IMR-90 (cell line): ENCODE measurements around the gene ACTR10. TPM values are rescaled to one million over a fixed set of nuclear protein-coding genes. Genes with fewer than 3 reads are reported as not detected.
A peak's percentile ranks its signal among the peaks of the same experiment; 100 is the strongest.

ENCODE experiments used
- ATAC-seq: fragments of 200-7000 bp; cut with Tn5 transposase; 2 replicates; pipeline ENCODE4 v1.9.1; 2020; ENCODE audit warnings: low read depth, mild to moderate bottlenecking, moderate library complexity
- BruUV-seq: library from RNA; stranded (reverse); fragments of 400-500 nt; replicated peaks from 2 replicates; lab custom pipeline; 2021; lab: Mats Ljungman, UMichigan
- CTCF ChIA-PET: fragments of 300-600 bp; formaldehyde crosslinking; extraction: SDS; loops from one replicate; lab custom pipeline; 2021; ENCODE audit warnings: antibody characterized with exemption; lab: Yijun Ruan, JAX
- POLR2A ChIA-PET: fragments of 300-600 bp; sonication (Branson Sonifier 250); formaldehyde crosslinking; loops from one replicate; lab custom pipeline; 2022; ENCODE audit warnings: antibody characterized with exemption; ENCODE audit not compliant: unreplicated experiment; lab: Charles Lee
- DNase-seq: peaks from one replicate; pipeline ENCODE4 v3.0.0; 2013
- H2AFZ ChIP-seq: replicated peaks from 2 replicates; pipeline ENCODE3; 2013; ENCODE audit warnings: low read length, mild to moderate bottlenecking; ENCODE audit not compliant: poor library complexity
- H2AK5ac ChIP-seq: 2 replicates; pipeline ENCODE4 v1.6.1; 2013; ENCODE audit warnings: low read depth, low read length, inconsistent platforms
- H2AK9ac ChIP-seq: replicated peaks from 2 replicates; pipeline ENCODE3; 2013; ENCODE audit warnings: mild to moderate bottlenecking, low read depth, low read length, moderate library complexity; ENCODE audit not compliant: poor library complexity
- H2BK120ac ChIP-seq: 2 replicates; pipeline ENCODE4 v1.6.1; 2013; ENCODE audit warnings: low read depth, low read length, inconsistent platforms
- H2BK15ac ChIP-seq: 3 replicates; pipeline ENCODE4 v1.6.1; 2013; ENCODE audit warnings: low read depth, low read length, inconsistent platforms
- H2BK20ac ChIP-seq: 2 replicates; pipeline ENCODE4 v1.6.1; 2013; ENCODE audit warnings: low read depth, mild to moderate bottlenecking, inconsistent platforms, low read length, moderate library complexity
- H2BK5ac ChIP-seq: 2 replicates; pipeline ENCODE4 v1.6.1; 2013; ENCODE audit warnings: mild to moderate bottlenecking, low read depth, low read length, inconsistent platforms; ENCODE audit not compliant: poor library complexity, severe bottlenecking
- H3K14ac ChIP-seq: replicated peaks from 2 replicates; pipeline ENCODE4 v1.6.1; 2013; ENCODE audit warnings: low read depth, low read length, inconsistent platforms
- H3K18ac ChIP-seq: 2 replicates; pipeline ENCODE4 v1.6.1; 2013; ENCODE audit warnings: low read depth, low read length, control low read depth
- H3K23ac ChIP-seq: 2 replicates; pipeline ENCODE4 v1.6.1; 2013; ENCODE audit warnings: low read depth, low read length, inconsistent platforms
- H3K27ac ChIP-seq: 2 replicates; pipeline ENCODE4 v1.5.1; 2013; ENCODE audit warnings: mild to moderate bottlenecking, control low read depth, low read length; ENCODE audit not compliant: insufficient read depth
- H3K27me3 ChIP-seq: 2 replicates; pipeline ENCODE4 v1.6.1; 2013; ENCODE audit warnings: low read length; ENCODE audit not compliant: control insufficient read depth, insufficient read depth
- H3K36me3 ChIP-seq: 2 replicates; pipeline ENCODE4 v1.6.1; 2013; ENCODE audit warnings: low read length, mixed read lengths; ENCODE audit not compliant: control insufficient read depth, insufficient read depth
- H3K4ac ChIP-seq: 2 replicates; pipeline ENCODE4 v1.6.1; 2013; ENCODE audit warnings: low read depth, low read length, inconsistent platforms
- H3K4me1 ChIP-seq: 2 replicates; pipeline ENCODE4 v1.6.1; 2013; ENCODE audit warnings: low read length, mixed read lengths; ENCODE audit not compliant: control insufficient read depth, insufficient read depth
- H3K4me2 ChIP-seq: 2 replicates; pipeline ENCODE4 v1.6.1; 2013; ENCODE audit warnings: low read depth, mild to moderate bottlenecking, control low read depth, low read length, moderate library complexity
- H3K4me3 ChIP-seq: 2 replicates; pipeline ENCODE4 v1.5.1; 2013; ENCODE audit warnings: low read depth, mild to moderate bottlenecking, control low read depth, low read length, moderate library complexity; ENCODE audit not compliant: insufficient read depth
- H3K56ac ChIP-seq: 2 replicates; pipeline ENCODE4 v1.6.1; 2013; ENCODE audit warnings: low read length, inconsistent platforms; ENCODE audit not compliant: insufficient read depth; ENCODE audit errors: extremely low read depth
- H3K79me1 ChIP-seq, 2 experiments: 2 replicates each; pipeline ENCODE4 v1.6.1; 2013; ENCODE audit warnings: low read length in 2 of 2, inconsistent platforms in 1 of 2, low read depth in 1 of 2
- H3K9ac ChIP-seq: 2 replicates; pipeline ENCODE4 v1.6.1; 2013; ENCODE audit warnings: low read depth, low read length, control low read depth
- H3K9me1 ChIP-seq: 2 replicates; pipeline ENCODE4 v1.6.1; 2013; ENCODE audit warnings: low read length, inconsistent platforms; ENCODE audit not compliant: insufficient read depth
- H3K9me3 ChIP-seq: 2 replicates; pipeline ENCODE4 v1.6.1; 2013; ENCODE audit warnings: low read length; ENCODE audit not compliant: control insufficient read depth, insufficient read depth
- H4K20me1 ChIP-seq: 2 replicates; pipeline ENCODE4 v1.6.1; 2013; ENCODE audit warnings: low read length, inconsistent platforms; ENCODE audit not compliant: insufficient read depth
- H4K5ac ChIP-seq: 2 replicates; pipeline ENCODE4 v1.6.1; 2013; ENCODE audit warnings: mild to moderate bottlenecking, low read depth, low read length, control low read depth
- H4K8ac ChIP-seq, 2 experiments: 2 replicates each; pipeline ENCODE4 v1.6.1; 2013; ENCODE audit warnings: low read depth in 2 of 2, low read length in 2 of 2, control low read depth in 1 of 2, inconsistent platforms in 1 of 2
- H4K91ac ChIP-seq: 2 replicates; pipeline ENCODE4 v1.6.1; 2013; ENCODE audit warnings: low read depth, low read length, inconsistent platforms; ENCODE audit not compliant: insufficient read depth
- CEBPB ChIP-seq: IDR thresholded peaks from 2 replicates; pipeline ENCODE4 v1.6.1; 2012; ENCODE audit warnings: low read depth, low read length, improper control_type of control experiment
- CHD1 ChIP-seq: IDR thresholded peaks from 2 replicates; pipeline ENCODE4 v1.6.1; 2012; ENCODE audit warnings: low read depth, low read length, improper control_type of control experiment
- CTCF ChIP-seq: conservative IDR thresholded peaks from 2 replicates; pipeline ENCODE4 v1.5.1; 2012; ENCODE audit warnings: mild to moderate bottlenecking, low read depth, low read length, improper control_type of control experiment
- ELK1 ChIP-seq: fragments of 150-350 bp; IDR thresholded peaks from 2 replicates; pipeline ENCODE4 v1.6.1; 2016; ENCODE audit warnings: low read depth, mild to moderate bottlenecking, low read length, moderate library complexity, borderline replicate concordance
- FOS ChIP-seq: fragments of 150-350 bp; IDR thresholded peaks from 2 replicates; pipeline ENCODE4 v1.6.1; 2016; ENCODE audit warnings: low read depth, low read length
- MAZ ChIP-seq: IDR thresholded peaks from 2 replicates; pipeline ENCODE4 v1.6.1; 2012; ENCODE audit warnings: low read depth, mild to moderate bottlenecking, low read length, improper control_type of control experiment, moderate library complexity, borderline replicate concordance
- MXI1 ChIP-seq: IDR thresholded peaks from 2 replicates; pipeline ENCODE4 v1.6.1; 2012; ENCODE audit warnings: low read depth, mild to moderate bottlenecking, low read length, moderate library complexity, borderline replicate concordance
- NFE2L2 ChIP-seq: fragments of 150-350 bp; IDR thresholded peaks from 2 replicates; pipeline ENCODE4 v1.6.1; 2016; ENCODE audit warnings: low read depth, mild to moderate bottlenecking, low read length
- POLR2A ChIP-seq: IDR thresholded peaks from 2 replicates; pipeline ENCODE4 v1.6.1; 2012; ENCODE audit warnings: mild to moderate bottlenecking, low read depth, low read length
- RAD21 ChIP-seq: IDR thresholded peaks from 2 replicates; pipeline ENCODE4 v1.6.1; 2012; ENCODE audit warnings: low read length, improper control_type of control experiment
- SMC3 ChIP-seq: fragments of 150-350 bp; IDR thresholded peaks from 2 replicates; pipeline ENCODE4 v1.6.1; 2016; ENCODE audit warnings: low read depth, mild to moderate bottlenecking, antibody characterized with exemption, low read length, moderate library complexity
- USF2 ChIP-seq: fragments of 150-350 bp; IDR thresholded peaks from 2 replicates; pipeline ENCODE4 v1.6.1; 2017; ENCODE audit warnings: mild to moderate bottlenecking, antibody characterized with exemption, low read length, low read depth
- WGBS, 2 experiments: methylation state at CpG; one replicate each; pipeline versions ENCODE4 v1.1.5 to v1.1.7; 2013; ENCODE audit warnings: missing lambda C conversion rate in 2 of 2; ENCODE audit not compliant: insufficient read length in 1 of 2; ENCODE audit errors: extremely low coverage in 2 of 2; 5-methylcytosine and 5-hydroxymethylcytosine counted together
- dilution Hi-C: fragments of 300-500 bp; cut with HindIII; formaldehyde crosslinking; loops from one replicate; pipeline ENCODE4 v1.14.3; 2018; ENCODE audit warnings: low sequenced_read_pairs; ENCODE audit not compliant: unreplicated experiment
- in situ Hi-C: fragments of 300-500 bp; cut with MboI; formaldehyde crosslinking; loops from 3 replicates; pipeline ENCODE4 v1.14.3; 2019; ENCODE audit warnings: low sequenced_read_pairs, inconsistent platforms, mixed read lengths
- intact Hi-C: fragments of 100-400 bp; cut with micrococcal nuclease; formaldehyde crosslinking; loops from 2 replicates; pipeline ENCODE4 v1.10.0; 2022
- polyA plus RNA-seq, 3 experiments: library from polyadenylated mRNA; depleted of rRNA; stranded (reverse); fragments of >200 nt; gene quantifications; 2 replicates each; pipeline ENCODE4 v1.2.3, GENCODE V29; 2012; ENCODE audit warnings: low replicate concordance in 1 of 3
- total RNA-seq: library from RNA; depleted of rRNA; stranded (reverse); fragments of >200 nt; gene quantifications from 2 replicates; pipeline ENCODE4 v1.2.3, GENCODE V29; 2012

ACTR10 gene
- total and polyA plus RNA-seq, 2 of the 4 experiments (the other 2 are of a cell fraction), result 71.0 to 71.7 TPM

- TF ChIP-seq USF2 (no peak), POLR2A (peak; percentile 88), SMC3 (no peak; the same call in 1 of the 2 replicates), RAD21 (no peak)
Measured at GRCh38 chr14:58199726-58200479, at the start of gene ACTR10 (continued).

GRCh38 chr14:58150243-58150805 lies 49.6 kb upstream of the ACTR10 start:
- H3K27me3 ChIP-seq, result peaks cover 41% of the 10 kb centered on the region
- no peak overlapping the region for H2BK20ac ChIP-seq
- H4K5ac ChIP-seq, result no peak overlapping the region
- H3K14ac ChIP-seq, result no peak overlapping the region
- dilution Hi-C loops (no loop called here), intact Hi-C loops (no loop called here), in situ Hi-C loops (no loop called here)
- H2BK5ac ChIP-seq, result no peak overlapping the region
- no peak overlapping the region for H3K23ac ChIP-seq
- no peak overlapping the region for H2AK9ac ChIP-seq
- no peaks in the 10 kb centered on the region for H3K36me3 ChIP-seq
- H3K9me3 ChIP-seq, result no peaks in the 10 kb centered on the region
- peaks cover 3% of the 10 kb centered on the region; the same call in 1 of the 2 replicates for H3K4me1 ChIP-seq
- no peak overlapping the region for H3K27ac ChIP-seq
- no peak overlapping the region for H2AK5ac ChIP-seq
- DNase-seq (no peak), ATAC-seq (no peak)
- WGBS, 2 experiments, result no CpG with 5 or more reads among the region's 6 CpGs
- no TSS peak for BruUV-seq
- no peaks in the 10 kb centered on the region for H3K79me1 ChIP-seq
- no peak overlapping the region for H3K9ac ChIP-seq
- CTCF ChIA-PET, result no interaction called here
- peaks cover 4% of the 10 kb centered on the region; the same call in 1 of the 2 replicates for H3K9me1 ChIP-seq
- H2BK120ac ChIP-seq, result no peak overlapping the region
- no peak overlapping the region for H2BK15ac ChIP-seq
- H3K4me3 ChIP-seq, result no peak overlapping the region
- H3K56ac ChIP-seq, result no peak overlapping the region
- POLR2A ChIA-PET, result no interaction called here
- H3K18ac ChIP-seq, result no peak overlapping the region
- H4K8ac ChIP-seq, result no peak overlapping the region
- no peak overlapping the region for H4K91ac ChIP-seq
- no peak overlapping the region for H3K4me2 ChIP-seq
- no peaks in the 10 kb centered on the region for H4K20me1 ChIP-seq
- no peak overlapping the region for H3K4ac ChIP-seq
- TF ChIP-seq MAZ, result no peak
- no peak for TF ChIP-seq RAD21
- TF ChIP-seq MXI1, result no peak
- no peak for TF ChIP-seq POLR2A
- no peak for TF ChIP-seq CHD1
- TF ChIP-seq NFE2L2, result no peak
- TF ChIP-seq CTCF, result no peak
- TF ChIP-seq FOS, result no peak
- no peak for TF ChIP-seq SMC3
- TF ChIP-seq ELK1, result no peak
- TF ChIP-seq CEBPB, result no peak
- no peak overlapping the region for H2AFZ ChIP-seq
